GM19438 (cell line): Measurements from ENCODE around the gene EIF3D.

Experiments used
- ATAC-seq: cut with Tn5 transposase; IDR thresholded peaks from one replicate; pipeline ENCODE4 v1.9.1; 2021; ENCODE audit warnings: low read depth; ENCODE audit not compliant: unreplicated experiment

The EIF3D gene

GRCh38 chr22:36510384-36510783 lies 18.6 kb downstream of the EIF3D start:
- no peak for ATAC-seq

GRCh38 chr22:36507518-36508010 lies 21.4 kb downstream of the EIF3D start:
- no peak for ATAC-seq

- ATAC-seq: peak; percentile 75
Observed at GRCh38 chr22:36506637-36507517, 22.1 kb downstream of the EIF3D start, which contains the start of gene FOXRED2. FOXRED2 (minus strand) TSS chr22:36507040; CDS start chr22:36506422, 618 bp downstream.

- ATAC-seq: no peak
Observed at GRCh38 chr22:36505998-36506635, 22.8 kb downstream of the EIF3D start.

GRCh38 chr22:36497910-36498665 lies 30.9 kb downstream of the EIF3D start:
- no peak for ATAC-seq

- no peak for ATAC-seq
Observed at GRCh38 chr22:36493690-36494110, 35.3 kb downstream of the EIF3D start.

- ATAC-seq: no peak
Observed at GRCh38 chr22:36492109-36492508, 36.9 kb downstream of the EIF3D start.

- no peak for ATAC-seq
Observed at GRCh38 chr22:36491155-36491554, 37.8 kb downstream of the EIF3D start.

GRCh38 chr22:36486619-36487384 lies 42.2 kb downstream of the EIF3D start:
- ATAC-seq: no peak

GRCh38 chr22:36481393-36482168 lies 47.4 kb downstream of the EIF3D start, which contains the start of gene TXN2:
TXN2 (minus strand) TSS chr22:36481640; CDS start chr22:36480837, 803 bp downstream.
- peak; percentile 85 for ATAC-seq

GRCh38 chr22:36480941-36481392 lies 48.0 kb downstream of the EIF3D start:
- ATAC-seq: no peak

GRCh38 chr22:36478966-36479365 lies 50.0 kb downstream of the EIF3D start:
- ATAC-seq: no peak

GRCh38 chr22:36475341-36475740 lies 53.6 kb downstream of the EIF3D start:
- no peak for ATAC-seq

- no peak for ATAC-seq
Observed at GRCh38 chr22:36472689-36473088, 56.3 kb downstream of the EIF3D start.

GRCh38 chr22:36471341-36471821 lies 57.6 kb downstream of the EIF3D start:
- ATAC-seq: no peak

- no peak for ATAC-seq
Observed at GRCh38 chr22:36470994-36471331, 58.0 kb downstream of the EIF3D start.

GRCh38 chr22:36470162-36470993 lies 58.6 kb downstream of the EIF3D start:
- ATAC-seq: no peak

GRCh38 chr22:36469094-36469710 lies 59.8 kb downstream of the EIF3D start:
- no peak for ATAC-seq
